ENCODE measurements around the gene ARID5B. TPM values are rescaled to one million over a fixed set of nuclear protein-coding genes. Genes with fewer than 3 reads are reported as not detected.
A peak's percentile ranks its signal among the peaks of the same experiment; 100 is the strongest.
"Not testable (repeated sequence)": the region's sequence is repeated elsewhere in the genome, so short reads cannot be mapped to it uniquely, and the experiment has no call there.

The ARID5B gene
- total RNA-seq, 4 donors from 2014 or later: 10.5 to 167 (median 29.4) TPM

DNA sequence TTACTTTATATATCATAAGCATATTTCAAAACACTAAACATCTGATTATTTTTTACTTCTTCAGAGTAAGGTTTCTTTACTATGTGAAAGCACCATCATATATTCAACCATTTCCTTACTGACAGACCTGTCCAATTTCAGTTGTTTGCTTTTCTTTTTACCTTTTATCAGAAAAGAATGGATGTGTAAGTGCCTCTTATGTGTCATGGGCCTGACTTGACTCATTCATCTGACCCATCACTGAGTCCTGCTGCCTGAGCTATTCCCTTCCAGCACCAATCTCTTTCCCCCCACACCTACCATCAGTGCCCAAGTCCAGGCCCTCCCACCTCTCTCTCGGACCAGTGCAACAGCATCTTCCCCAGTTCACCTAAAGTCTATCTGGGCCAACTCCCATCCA, 41.7 kb upstream of the ARID5B start:
- DNase-seq: no peak
- Histone ChIP-seq H3K36me3 (no peaks in the 10 kb centered on the region), H3K4me3 (no peak overlapping the region), H3K27ac (no peak overlapping the region), H3K27me3 (no peaks in the 10 kb centered on the region), H3K4me1 (no peaks in the 10 kb centered on the region), H3K9me3 (no peaks in the 10 kb centered on the region)
- TF ChIP-seq, protein P1, sequence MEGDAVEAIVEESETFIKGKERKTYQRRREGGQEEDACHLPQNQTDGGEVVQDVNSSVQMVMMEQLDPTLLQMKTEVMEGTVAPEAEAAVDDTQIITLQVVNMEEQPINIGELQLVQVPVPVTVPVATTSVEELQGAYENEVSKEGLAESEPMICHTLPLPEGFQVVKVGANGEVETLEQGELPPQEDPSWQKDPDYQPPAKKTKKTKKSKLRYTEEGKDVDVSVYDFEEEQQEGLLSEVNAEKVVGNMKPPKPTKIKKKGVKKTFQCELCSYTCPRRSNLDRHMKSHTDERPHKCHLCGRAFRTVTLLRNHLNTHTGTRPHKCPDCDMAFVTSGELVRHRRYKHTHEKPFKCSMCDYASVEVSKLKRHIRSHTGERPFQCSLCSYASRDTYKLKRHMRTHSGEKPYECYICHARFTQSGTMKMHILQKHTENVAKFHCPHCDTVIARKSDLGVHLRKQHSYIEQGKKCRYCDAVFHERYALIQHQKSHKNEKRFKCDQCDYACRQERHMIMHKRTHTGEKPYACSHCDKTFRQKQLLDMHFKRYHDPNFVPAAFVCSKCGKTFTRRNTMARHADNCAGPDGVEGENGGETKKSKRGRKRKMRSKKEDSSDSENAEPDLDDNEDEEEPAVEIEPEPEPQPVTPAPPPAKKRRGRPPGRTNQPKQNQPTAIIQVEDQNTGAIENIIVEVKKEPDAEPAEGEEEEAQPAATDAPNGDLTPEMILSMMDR (IDR thresholded peaks at IDR 0.05): no peak
- no peak for TF ChIP-seq POLR2A (IDR thresholded peaks at IDR 0.05)

DNA sequence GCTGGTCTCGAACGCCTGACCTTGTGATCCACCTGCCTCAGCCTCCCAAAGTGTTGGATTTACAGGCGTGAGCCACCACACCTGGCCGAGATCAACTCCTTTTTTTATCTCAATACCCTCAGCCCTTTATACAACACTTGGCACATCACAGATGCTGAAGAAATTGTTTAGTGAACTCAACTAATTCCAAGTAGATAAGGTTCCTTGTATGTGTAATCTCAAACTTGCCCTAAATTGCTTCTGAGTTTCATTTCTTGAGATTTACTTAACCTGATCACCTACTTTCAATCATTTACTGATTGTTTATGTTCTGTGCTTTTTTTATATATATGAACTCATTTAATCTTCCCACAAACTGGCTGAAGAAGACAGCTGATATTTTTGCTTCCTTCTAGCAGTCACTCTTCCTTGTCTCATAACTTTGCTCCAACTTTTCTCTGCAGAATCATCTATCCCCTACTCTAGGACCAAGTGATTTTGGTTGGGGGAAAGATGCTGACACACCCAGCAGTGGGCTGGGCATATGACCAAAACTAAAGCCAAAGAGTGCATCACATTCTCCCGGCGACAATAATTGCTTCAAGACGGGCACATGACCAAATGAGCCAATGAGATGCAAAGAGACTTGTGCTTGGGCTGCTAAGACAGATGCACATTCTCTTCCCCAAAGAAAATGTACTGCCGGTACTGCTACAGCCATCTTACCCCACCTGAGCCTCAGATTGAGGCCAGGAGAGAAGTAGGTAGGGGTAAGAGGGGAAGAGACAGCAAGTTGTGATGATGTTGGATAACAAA, 40.3 kb upstream of the ARID5B start:
- Histone ChIP-seq H3K4me1 (no peaks in the 10 kb centered on the region), H3K36me3 (no peaks in the 10 kb centered on the region), H3K4me3 (no peak overlapping the region), H3K27me3 (no peaks in the 10 kb centered on the region), H3K9me3 (no peaks in the 10 kb centered on the region), H3K27ac (no peak overlapping the region)
- TF ChIP-seq POLR2A (IDR thresholded peaks at IDR 0.05): no peak
- TF ChIP-seq, protein P1 (IDR thresholded peaks at IDR 0.05): no peak
- no peak for DNase-seq

DNA sequence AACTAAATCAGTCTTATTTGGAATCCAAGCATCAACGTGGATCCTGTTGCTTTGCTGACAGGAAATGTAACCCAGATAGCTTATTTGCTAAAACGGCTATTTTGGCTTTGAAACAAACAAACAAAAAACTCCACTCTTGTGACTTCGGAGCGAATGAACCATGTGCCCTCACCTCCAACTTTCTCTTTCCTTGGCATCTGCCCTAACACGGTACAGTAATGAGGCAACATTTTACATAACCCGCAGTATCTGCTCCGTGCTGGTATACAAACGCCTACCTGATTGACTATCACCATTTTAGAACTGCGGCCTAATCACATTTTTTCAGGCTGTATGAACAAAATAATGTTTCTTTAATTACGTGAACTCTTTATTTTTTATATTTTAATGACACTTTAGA, 37.5 kb upstream of the ARID5B start:
- Histone ChIP-seq H3K36me3 (no peaks in the 10 kb centered on the region), H3K9me3 (no peaks in the 10 kb centered on the region), H3K4me1 (peaks cover 0 to 3% (median 0%) of the 10 kb centered on the region in 4 donors), H3K27ac (no peak overlapping the region), H3K27me3 (no peaks in the 10 kb centered on the region), H3K4me3 (no peak overlapping the region)
- TF ChIP-seq, protein P1 (IDR thresholded peaks at IDR 0.05): no peak
- no peak for TF ChIP-seq POLR2A (IDR thresholded peaks at IDR 0.05)
- no peak for DNase-seq

DNA sequence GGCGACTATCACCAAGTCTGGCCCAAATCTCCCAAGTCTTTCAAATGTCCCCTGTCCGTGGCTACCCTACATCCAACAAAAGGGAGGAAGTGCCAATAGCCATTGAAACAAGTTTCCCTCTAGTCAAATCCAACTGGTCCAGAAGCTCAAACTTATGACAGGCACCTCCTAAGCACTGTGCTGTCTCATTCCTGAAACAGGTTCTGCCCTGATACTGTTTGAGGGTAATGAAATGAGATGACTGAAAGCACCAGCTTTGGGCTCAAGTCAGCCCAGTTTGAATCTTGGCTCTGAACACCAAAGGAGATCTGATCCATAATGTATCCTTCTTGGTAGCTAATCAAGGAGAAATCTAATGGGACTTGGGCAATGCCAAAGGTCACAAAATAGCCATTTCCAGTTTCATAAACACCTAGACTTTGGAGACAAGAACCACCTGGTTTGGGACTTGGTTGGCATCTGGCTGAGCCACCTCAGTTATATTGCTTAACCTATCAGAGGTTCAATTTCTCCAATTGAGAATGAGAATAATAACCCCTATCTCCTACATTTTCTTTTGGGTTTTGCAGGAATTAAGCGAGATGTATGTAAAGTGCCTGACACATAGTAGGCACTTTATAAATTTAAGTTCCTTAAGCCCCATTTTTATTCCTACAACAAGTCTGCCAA, 34.7 kb upstream of the ARID5B start:
- no peak for DNase-seq
- Histone ChIP-seq H3K27ac (peak overlapping the region in 1 of 4 donors; percentile 77), H3K9me3 (no peaks in the 10 kb centered on the region), H3K36me3 (no peaks in the 10 kb centered on the region), H3K4me1 (peaks cover 0 to 3% (median 0%) of the 10 kb centered on the region in 4 donors), H3K27me3 (no peaks in the 10 kb centered on the region), H3K4me3 (peak overlapping the region in 3 of 4 donors; percentile 47 to 48 (median 47))
- no peak for TF ChIP-seq POLR2A (IDR thresholded peaks at IDR 0.05)

DNA sequence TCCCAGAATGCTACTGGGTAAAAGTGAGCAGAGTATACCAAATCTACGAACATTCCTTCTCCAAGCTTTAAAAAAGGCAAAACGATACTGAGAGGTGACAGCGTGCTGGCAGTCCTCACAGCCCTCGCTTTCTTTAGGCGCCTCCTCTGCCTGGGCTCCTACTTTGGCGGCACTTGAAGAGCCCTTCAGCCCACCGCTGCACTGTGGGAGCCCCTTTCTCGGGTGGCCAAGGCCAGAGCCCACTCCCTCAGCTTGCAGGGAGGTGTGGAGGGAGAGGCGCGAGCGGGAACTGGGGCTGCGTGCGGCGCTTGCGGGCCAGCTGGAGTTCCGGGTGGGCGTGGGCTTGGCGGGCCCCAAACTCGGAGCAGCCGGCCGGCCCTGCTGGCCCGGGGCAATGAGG, 34.1 kb upstream of the ARID5B start:
- peak overlapping the region in 2 of 4 donors; percentile 47 to 77 for H3K27ac ChIP-seq
- H3K4me1 ChIP-seq, H3K9me3 ChIP-seq, H3K36me3 ChIP-seq, DNase-seq, H3K27me3 ChIP-seq: not testable (repeated sequence)
- peak overlapping the region; percentile 35 to 48 (median 47) for H3K4me3 ChIP-seq

DNA sequence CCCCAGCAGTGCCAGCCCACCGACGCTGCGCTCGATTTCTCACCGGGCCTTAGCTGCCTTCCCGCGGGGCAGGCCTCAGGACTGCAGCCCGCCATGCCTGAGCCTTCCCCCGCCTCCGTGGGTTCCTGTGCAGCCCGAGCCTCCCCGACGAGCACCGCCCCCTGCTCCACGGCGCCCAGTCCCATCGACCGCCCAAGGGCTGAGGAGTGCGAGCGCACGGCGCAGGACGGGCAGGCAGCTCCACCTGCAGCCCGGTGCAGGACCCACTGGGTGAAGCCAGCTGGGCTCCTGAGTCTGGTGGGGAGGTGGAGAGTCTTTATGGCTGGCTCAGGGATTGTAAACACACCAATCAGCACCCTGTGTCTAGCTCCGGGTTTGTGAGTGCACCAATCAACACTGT, 33.7 kb upstream of the ARID5B start:
- Histone ChIP-seq H3K4me3 (peak overlapping the region; percentile 35 to 48 (median 47)), H3K27ac (peak overlapping the region in 2 of 4 donors; percentile 47 to 77)
- peak in 2 of 3 donors; percentile 63 to 70 for DNase-seq

DNA sequence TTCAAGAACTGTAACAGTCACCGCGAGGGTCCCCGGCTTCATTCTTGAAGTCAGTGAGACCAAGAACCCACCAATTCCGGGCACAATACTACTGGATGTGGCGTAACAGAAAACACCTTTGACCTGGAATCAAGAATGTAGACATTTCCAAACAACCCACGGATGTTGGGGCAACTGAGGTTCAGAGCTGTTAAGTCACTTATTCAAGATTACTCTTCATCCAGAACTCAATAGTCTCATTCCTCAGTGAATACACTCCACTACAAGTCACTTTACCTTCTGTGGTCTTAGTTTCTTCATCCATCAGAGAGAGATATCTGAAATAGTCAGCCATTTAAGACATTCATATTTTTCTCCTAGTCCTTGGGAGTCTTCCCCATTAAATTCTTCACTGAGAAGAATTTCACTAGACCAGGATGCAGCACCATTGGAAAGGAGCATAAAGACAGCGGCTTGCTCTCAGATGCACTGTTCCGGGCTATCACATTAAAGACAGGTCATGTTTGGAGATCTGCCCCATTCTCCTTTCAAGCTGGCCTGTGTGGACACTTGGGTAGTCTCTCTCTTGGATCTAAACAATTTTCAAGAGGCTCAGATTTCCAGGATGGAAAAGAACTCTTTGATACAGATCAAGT, 32.3 kb upstream of the ARID5B start:
- TF ChIP-seq POLR2A (IDR thresholded peaks at IDR 0.05): no peak
- TF ChIP-seq, protein P1 (IDR thresholded peaks at IDR 0.05): no peak
- peaks cover 0 to 3% (median 0%) of the 10 kb centered on the region in 4 donors for H3K4me1 ChIP-seq
- H3K4me3 ChIP-seq: no peak overlapping the region
- H3K36me3 ChIP-seq: no peaks in the 10 kb centered on the region
- H3K27ac ChIP-seq: peak overlapping the region in 2 of 4 donors; percentile 13 to 42
- no peaks in the 10 kb centered on the region for H3K9me3 ChIP-seq
- DNase-seq: no peak
- no peaks in the 10 kb centered on the region for H3K27me3 ChIP-seq

More for the DNA sequence above, 33.7 kb upstream of the ARID5B start:
- H3K36me3 ChIP-seq, H3K27me3 ChIP-seq, H3K4me1 ChIP-seq, H3K9me3 ChIP-seq: not testable (repeated sequence)

Measured in Peyer's patch (tissue), 4 donors.